Lung microvascular endothelial cell (primary cell): ENCODE data around the gene SLC47A2. TPM values are rescaled to one million over a fixed set of nuclear protein-coding genes. Genes with fewer than 3 reads are reported as not detected.
"Not testable (repeated sequence)": the region's sequence is repeated elsewhere in the genome, so short reads cannot be mapped to it uniquely, and the experiment has no call there.

Experiments used
- DNase-seq, 2 donors: peaks; one replicate each; pipeline versions ENCODE4 v3.0.0 to v3.0.0-alpha.2; 2010; ENCODE audit warnings: low read depth in 2 of 2
- total RNA-seq: library from RNA; depleted of rRNA; stranded (reverse); fragments of >200 nt; gene quantifications from 2 replicates; pipeline ENCODE4 v1.2.1, GENCODE V29; 2014

The SLC47A2 gene
- total RNA-seq, 1 donor from 2014 or later: not detected

DNA sequence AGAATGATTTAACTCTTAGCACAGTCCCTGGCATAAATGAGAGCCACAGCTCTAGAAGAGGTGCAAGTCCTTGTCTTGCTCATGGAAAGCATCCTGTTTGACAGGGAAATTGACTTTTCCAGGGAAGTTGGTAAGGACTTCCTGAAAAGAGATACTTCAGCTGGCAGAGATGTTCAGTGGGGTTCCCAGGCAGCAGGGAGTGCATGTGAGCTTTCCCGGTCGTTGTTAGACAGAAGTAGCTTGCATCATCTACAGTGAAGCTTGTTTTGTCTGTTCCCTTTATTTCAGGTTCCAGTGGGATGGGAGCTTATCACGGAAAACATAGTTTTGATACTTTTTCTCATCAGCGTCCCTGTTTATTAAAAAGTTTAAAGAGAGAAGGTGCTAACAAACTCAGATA lies 45.0 kb downstream of the SLC47A2 start:
- no peak for DNase-seq

DNA sequence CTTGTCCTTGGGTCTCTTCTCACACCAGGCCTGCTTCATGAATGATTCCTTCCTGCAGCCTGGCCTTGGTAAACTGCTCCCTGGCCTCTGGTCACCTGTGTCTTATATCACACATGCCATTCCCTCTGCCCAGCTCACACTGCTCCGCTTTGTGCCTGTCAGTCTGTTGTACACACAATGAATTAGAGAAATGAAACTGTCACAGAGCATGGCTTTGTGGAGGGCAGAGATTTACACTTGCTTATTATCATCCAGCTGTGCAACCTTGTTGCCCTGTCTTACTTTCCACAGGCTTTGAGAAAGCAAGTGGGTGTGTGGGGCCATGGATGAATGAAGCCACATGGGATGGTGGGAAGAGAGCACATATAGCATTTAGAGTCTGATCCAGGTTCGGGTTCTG lies 45.5 kb downstream of the SLC47A2 start:
- DNase-seq: no peak

- DNase-seq: not testable (repeated sequence)
Measured at GRCh38 chr17:19669680-19670079, 46.7 kb downstream of the SLC47A2 start.

- no peak for DNase-seq
Measured at GRCh38 chr17:19664821-19665181, 51.6 kb downstream of the SLC47A2 start.

DNA sequence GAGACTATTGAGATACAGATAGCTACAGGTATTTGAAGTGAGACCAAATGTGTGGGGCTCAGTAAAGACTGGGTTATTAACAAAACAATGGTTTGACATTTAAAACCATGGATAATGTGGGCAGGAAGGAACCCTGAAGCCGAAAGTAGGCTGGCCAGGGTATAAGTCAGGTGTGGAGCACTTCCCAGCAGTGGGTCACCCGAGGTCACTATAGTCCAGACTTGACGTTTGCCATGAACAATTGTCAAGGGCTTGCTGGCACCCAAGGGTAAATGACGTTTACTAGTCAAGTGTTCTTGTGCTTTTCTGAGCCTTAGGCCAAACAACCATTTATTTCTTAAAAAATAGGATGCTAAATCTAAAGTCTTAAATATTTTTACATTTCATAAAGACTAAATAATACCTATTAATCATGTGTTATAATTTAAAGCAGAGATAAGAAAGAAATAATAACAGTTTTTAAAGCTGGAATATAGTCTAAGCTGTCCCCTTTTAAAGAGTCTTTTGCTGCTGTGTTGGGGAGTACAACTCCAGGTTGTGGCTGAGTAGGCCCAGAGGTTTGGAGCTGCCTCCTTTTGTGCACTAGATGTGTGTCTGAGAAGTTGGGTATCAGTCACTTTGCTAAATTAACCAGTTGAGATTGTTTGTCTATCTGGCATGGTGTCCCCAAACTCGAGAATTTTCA lies 52.1 kb downstream of the SLC47A2 start:
- DNase-seq: no peak

GRCh38 chr17:19663097-19663496 lies 53.3 kb downstream of the SLC47A2 start:
- DNase-seq: no peak

- DNase-seq: no peak
Measured at GRCh38 chr17:19661121-19661520, 55.3 kb downstream of the SLC47A2 start.

- DNase-seq: no peak
Measured at GRCh38 chr17:19660219-19660870, 56.0 kb downstream of the SLC47A2 start.

DNA sequence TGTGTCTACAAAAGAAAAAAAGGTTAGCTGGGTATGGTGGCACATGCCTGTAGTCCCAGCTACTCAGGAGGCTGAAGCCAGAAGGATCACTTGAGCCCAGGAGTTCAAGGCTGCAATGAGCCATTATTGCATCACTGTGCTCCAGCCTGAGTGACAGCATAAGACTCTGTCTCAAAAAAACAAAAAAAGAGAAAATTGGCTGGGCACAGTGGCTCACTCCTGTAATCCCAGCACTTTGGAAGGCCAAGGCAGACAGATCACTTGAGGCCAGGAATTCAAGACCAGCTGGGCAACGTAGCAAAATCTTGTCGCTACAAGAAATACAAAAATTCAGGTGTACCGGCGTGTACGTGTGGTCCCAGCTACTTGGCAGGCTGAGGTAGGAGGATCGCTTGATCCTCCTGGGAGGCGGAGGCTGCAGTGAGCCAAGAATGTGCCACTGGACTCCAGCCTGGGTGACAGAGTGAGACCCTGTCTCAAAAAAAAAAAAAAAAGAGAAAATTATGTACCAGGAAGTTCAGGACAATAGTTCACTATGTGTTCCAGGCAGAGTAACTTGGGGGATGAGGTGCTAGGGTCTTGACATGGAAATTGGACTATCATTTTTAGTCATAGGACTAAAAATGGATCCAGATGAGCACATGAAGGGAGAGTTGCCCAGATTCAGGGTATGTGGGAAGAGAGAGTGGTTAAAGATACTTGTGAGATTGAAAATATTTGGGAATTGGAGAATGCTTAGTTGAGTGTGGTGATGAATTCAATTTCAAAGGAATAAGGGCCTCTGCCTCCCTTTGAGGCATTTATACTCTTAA lies 56.8 kb downstream of the SLC47A2 start:
- DNase-seq: no peak

DNA sequence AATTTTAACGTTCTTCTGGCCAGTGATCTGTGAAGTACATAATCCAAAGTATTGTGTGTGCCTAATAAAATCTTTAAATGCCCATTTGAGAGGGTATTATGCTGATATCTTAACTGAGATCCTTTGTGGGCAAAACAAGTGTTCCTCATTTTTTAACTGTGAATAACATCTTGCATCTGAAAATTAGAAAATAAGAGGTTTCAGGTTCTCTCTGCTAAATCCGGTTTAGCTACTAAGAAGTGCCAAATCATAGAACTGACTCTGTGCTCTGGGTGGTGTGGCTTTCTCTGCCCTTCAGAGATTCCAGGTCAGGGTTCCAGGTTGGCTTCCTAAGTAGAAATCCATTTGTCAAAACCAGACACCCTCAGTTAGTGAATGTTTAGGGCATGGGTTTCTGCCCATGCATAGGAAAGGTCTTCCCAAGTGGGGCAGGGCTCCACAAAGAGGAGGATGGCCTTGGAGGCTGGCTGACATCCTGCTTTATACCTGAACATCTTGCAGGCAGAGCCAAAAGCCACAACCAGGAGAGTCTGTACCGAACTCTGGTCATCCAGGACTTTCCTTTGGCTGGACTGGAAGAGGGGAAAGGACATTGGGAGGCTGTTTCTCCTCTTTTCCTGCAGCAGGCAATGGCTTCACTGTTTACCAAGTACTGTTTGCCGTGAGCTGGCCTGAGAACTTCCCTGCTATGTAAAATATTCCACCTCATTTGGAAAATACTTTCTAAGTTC lies 59.4 kb downstream of the SLC47A2 start:
- DNase-seq: peak in 1 of 2 donors; percentile 19

DNA sequence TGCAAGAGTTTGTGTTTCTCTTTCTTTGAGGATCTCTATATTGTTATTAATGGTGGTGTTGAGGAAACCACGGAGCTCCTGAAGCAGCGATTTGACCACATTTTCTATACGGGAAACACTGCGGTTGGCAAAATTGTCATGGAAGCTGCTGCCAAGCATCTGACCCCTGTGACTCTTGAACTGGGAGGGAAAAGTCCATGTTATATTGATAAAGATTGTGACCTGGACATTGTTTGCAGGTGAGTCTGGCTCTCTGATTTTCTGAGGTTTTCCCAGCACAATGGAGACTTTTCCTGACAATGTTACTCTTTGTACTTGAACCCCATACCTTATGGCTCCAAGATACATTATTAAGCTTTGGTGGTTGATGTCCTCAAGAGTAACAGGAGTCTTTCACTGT lies 60.0 kb downstream of the SLC47A2 start:
- no peak for DNase-seq

DNA sequence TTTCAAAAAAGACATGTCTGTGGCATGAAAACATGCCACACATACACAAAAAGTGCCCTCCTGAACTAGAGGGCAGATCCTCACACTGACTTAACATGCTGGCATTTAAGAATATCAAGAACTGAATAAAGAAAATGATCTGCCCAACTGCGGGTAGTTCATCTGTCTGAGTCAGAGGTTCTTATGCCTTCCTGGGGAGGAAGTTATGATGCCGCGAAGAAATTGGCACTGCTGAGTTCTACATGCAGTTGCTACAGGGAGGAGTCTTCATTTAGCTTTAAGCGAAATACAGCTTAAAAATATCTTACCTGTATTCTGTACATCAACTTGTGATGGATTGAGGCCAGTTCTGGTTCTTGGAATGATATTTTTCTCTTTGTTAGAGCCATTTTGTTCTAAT lies 61.5 kb downstream of the SLC47A2 start:
- DNase-seq: peak in 1 of 2 donors; percentile 25

DNA sequence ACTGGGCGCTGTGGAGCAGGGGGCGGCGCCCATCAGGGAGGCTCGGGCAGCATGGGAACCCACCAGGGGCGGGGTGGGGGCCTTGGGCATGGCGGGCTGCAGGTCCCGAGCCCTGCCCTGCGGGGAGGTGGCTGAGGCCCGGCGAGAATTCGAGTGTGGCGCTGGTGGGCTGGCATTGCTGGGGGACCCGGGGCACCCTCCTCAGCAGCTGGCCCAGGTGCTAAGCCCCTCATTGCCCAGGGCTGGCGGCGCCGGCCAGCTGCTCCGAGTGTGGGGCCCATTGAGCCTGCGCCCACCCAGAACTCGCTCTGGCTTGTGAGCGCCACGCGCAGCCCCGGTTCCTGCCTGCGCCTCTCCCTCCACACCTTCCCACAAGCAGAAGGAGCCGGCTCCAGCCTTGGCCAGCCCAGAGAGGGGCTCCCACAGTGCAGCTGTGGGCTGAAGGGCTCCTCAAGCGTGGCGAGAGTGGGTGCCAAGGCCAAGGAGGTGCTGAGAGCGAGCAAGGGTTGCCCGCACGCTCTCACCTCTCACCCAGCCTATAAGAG lies 62.0 kb downstream of the SLC47A2 start:
- no peak for DNase-seq

- peak in 1 of 2 donors; percentile 76 for DNase-seq
Measured at GRCh38 chr17:19652595-19652994, 63.8 kb downstream of the SLC47A2 start.

DNA sequence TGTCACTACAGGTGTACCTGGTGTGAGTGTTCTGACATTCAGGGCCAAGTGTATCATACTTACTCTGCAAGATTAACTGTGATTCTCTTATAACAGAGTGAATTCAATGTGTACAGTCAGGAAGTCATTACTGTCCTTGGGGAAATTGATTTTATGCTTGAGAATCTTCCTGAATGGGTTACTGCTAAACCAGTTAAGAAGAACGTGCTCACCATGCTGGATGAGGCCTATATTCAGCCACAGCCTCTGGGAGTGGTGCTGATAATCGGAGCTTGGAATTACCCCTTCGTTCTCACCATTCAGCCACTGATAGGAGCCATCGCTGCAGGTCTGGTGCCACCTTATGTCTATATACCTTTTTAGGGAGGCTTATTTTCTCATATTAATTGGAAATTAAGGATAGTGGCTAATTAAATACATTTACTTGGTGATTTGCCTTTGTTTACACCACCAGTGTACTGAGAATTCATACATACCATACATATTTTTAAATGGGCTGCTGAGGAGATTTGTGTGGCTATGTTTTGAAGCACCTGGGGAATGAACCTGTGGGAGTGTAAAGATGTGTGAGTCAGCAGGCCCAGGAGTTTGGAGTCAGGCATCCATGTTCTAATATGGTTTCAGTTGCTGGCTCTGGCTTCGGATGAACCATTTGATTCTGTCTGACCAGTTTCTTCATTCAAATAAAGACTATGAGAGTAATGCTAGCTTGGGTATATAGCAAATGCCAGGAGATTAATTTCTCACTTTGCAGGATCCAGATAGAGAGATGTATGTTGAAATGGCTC lies 64.7 kb downstream of the SLC47A2 start:
- DNase-seq: no peak

GRCh38 chr17:19650826-19651225 lies 65.6 kb downstream of the SLC47A2 start:
- DNase-seq: no peak

GRCh38 chr17:19649274-19649541 lies 67.2 kb downstream of the SLC47A2 start:
- no peak for DNase-seq

GRCh38 chr17:19648475-19649273 lies 67.7 kb downstream of the SLC47A2 start, which contains the start of gene ALDH3A2:
Gene ALDH3A2 (plus strand): TSS chr17:19648751. CDS start chr17:19648972, 221 bp downstream.
- peak; percentile 94 for DNase-seq

DNA sequence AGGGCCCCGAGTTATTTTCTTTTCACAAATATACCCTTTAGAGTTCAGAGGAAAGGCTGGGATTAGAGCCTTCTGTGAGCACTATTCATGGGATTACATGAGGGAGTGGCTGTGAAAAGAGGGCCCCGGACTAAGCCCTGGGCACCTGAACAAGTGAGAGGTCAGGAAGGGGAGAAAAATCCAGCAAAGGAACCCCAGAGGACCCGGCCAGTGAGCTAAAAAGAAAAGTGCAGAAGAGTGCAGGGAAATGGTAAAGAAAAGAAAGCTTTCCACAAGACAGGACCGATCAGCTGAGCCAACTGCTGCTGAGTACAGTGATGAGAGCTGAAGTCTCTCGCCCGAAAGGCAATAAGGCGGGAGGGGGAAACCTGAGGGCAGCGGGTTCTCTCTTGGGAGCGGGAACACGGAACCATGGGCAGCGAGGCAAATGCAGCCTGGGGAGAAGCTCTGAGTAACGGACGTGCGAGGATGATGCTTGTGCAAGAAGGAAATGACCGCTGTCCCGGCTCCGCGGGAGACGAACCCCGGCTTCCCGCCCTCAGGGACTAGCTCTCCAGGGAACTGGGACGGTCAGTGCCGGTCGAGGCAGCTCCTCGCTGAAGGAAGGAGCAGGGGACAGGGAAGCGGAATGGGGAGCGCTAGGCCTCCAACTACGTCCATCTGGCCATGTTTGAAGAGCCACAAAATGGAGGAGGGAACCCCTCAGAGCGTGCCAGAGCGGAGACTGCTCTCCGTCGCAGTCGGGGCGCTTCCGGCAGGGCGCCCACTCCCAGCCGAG lies 68.5 kb downstream of the SLC47A2 start:
- DNase-seq: peak; percentile 51 to 76
